GM19043 (cell line): Measurements from ENCODE around the gene SNX2.
A peak's percentile ranks its signal among the peaks of the same experiment; 100 is the strongest.
"Not testable (repeated sequence)": the region's sequence is repeated elsewhere in the genome, so short reads cannot be mapped to it uniquely, and the experiment has no call there.

Experiments
- ATAC-seq: cut with Tn5 transposase; IDR thresholded peaks from one replicate; pipeline ENCODE4 v1.9.1; 2021; ENCODE audit warnings: low read depth; ENCODE audit not compliant: unreplicated experiment

SNX2 gene

GRCh38 chr5:122774861-122775549 lies at the start of gene SNX2:
SNX2 (plus strand) TSS chr5:122775080; CDS start chr5:122775104, 24 bp downstream.
- ATAC-seq, result peak; percentile 85

GRCh38 chr5:122727112-122727541 lies 47.8 kb upstream of the SNX2 start:
- peak; percentile 49 for ATAC-seq

GRCh38 chr5:122730037-122730436 lies 44.8 kb upstream of the SNX2 start:
- no peak for ATAC-seq

- ATAC-seq, result no peak
Observed at GRCh38 chr5:122730456-122730855, 44.4 kb upstream of the SNX2 start.

GRCh38 chr5:122736086-122736845 lies 38.6 kb upstream of the SNX2 start:
- peak; percentile 95 for ATAC-seq

GRCh38 chr5:122738088-122738487 lies 36.8 kb upstream of the SNX2 start:
- no peak for ATAC-seq

GRCh38 chr5:122741681-122742080 lies 33.2 kb upstream of the SNX2 start:
- ATAC-seq, result no peak

GRCh38 chr5:122743261-122743660 lies 31.6 kb upstream of the SNX2 start:
- ATAC-seq, result no peak

GRCh38 chr5:122745597-122745996 lies 29.3 kb upstream of the SNX2 start:
- no peak for ATAC-seq

- no peak for ATAC-seq
Observed at GRCh38 chr5:122749886-122750285, 25.0 kb upstream of the SNX2 start.

GRCh38 chr5:122751293-122751782 lies 23.5 kb upstream of the SNX2 start:
- no peak for ATAC-seq

- ATAC-seq, result no peak
Observed at GRCh38 chr5:122753500-122753899, 21.4 kb upstream of the SNX2 start.

- ATAC-seq, result no peak
Observed at GRCh38 chr5:122755783-122756182, 19.1 kb upstream of the SNX2 start.

GRCh38 chr5:122756264-122756911 lies 18.5 kb upstream of the SNX2 start:
- ATAC-seq, result peak; percentile 75

GRCh38 chr5:122757285-122757684 lies 17.6 kb upstream of the SNX2 start:
- ATAC-seq, result peak; percentile 70

GRCh38 chr5:122759241-122760070 lies 15.4 kb upstream of the SNX2 start:
- ATAC-seq, result no peak

GRCh38 chr5:122760236-122760635 lies 14.6 kb upstream of the SNX2 start:
- ATAC-seq, result no peak

- ATAC-seq, result no peak
Observed at GRCh38 chr5:122761115-122761514, 13.8 kb upstream of the SNX2 start.

GRCh38 chr5:122761896-122762295 lies 13.0 kb upstream of the SNX2 start:
- ATAC-seq, result not testable (repeated sequence)

GRCh38 chr5:122766130-122766529 lies 8.8 kb upstream of the SNX2 start:
- no peak for ATAC-seq
